GM18507 (cell line): Measurements from ENCODE around the gene BSCL2.
"Not testable (repeated sequence)": the region's sequence is repeated elsewhere in the genome, so short reads cannot be mapped to it uniquely, and the experiment has no call there.

Experiments
- DNase-seq: peaks from one replicate; pipeline ENCODE4 v3.0.0; 2011; ENCODE audit warnings: low read depth; ENCODE audit not compliant: insufficient read length; ENCODE audit errors: extremely low spot score
- FAIRE-seq: peaks from 2 replicates; lab custom pipeline; 2011; peaks lifted over from hg19 to GRCh38; lab: Jason Lieb, UNC

Gene BSCL2

GRCh38 chr11:62693624-62694023 lies 13.6 kb downstream of the BSCL2 start:
- not testable (repeated sequence) for DNase-seq, FAIRE-seq

- FAIRE-seq: no peak
- DNase-seq: no peak
Observed at GRCh38 chr11:62689421-62690183, 17.6 kb downstream of the BSCL2 start, which contains the start of gene LRRN4CL. LRRN4CL (minus strand) TSS chr11:62689530; CDS start chr11:62688508, 1,022 bp downstream.

GRCh38 chr11:62688491-62688890 lies 18.7 kb downstream of the BSCL2 start:
- FAIRE-seq: no peak

GRCh38 chr11:62687508-62688396 lies 19.5 kb downstream of the BSCL2 start:
- DNase-seq: no peak
- no peak for FAIRE-seq

More at GRCh38 chr11:62688491-62688890, 18.7 kb downstream of the BSCL2 start:
- no peak for DNase-seq

- FAIRE-seq: no peak
Observed at GRCh38 chr11:62682518-62682917, 24.7 kb downstream of the BSCL2 start.

GRCh38 chr11:62680825-62681240 lies 26.4 kb downstream of the BSCL2 start:
- DNase-seq (no peak), FAIRE-seq (no peak)

More at GRCh38 chr11:62682518-62682917, 24.7 kb downstream of the BSCL2 start:
- no peak for DNase-seq

GRCh38 chr11:62678770-62679696 lies 28.2 kb downstream of the BSCL2 start, which contains the start of gene UBXN1:
UBXN1 (minus strand) TSS chr11:62679073; CDS start chr11:62678923, 150 bp downstream.
- peak; percentile 77 for FAIRE-seq
- peak; percentile 87 for DNase-seq

- FAIRE-seq: no peak
- no peak for DNase-seq
Observed at GRCh38 chr11:62678433-62678769, 28.8 kb downstream of the BSCL2 start.

- FAIRE-seq (no peak), DNase-seq (no peak)
Observed at GRCh38 chr11:62677714-62678113, 29.5 kb downstream of the BSCL2 start.

GRCh38 chr11:62677156-62677555 lies 30.1 kb downstream of the BSCL2 start:
- no peak for DNase-seq
- no peak for FAIRE-seq

GRCh38 chr11:62676698-62677097 lies 30.5 kb downstream of the BSCL2 start:
- no peak for FAIRE-seq

GRCh38 chr11:62675415-62675814 lies 31.8 kb downstream of the BSCL2 start:
- DNase-seq, FAIRE-seq: not testable (repeated sequence)

More at GRCh38 chr11:62676698-62677097, 30.5 kb downstream of the BSCL2 start:
- DNase-seq: no peak

- DNase-seq: no peak
- no peak for FAIRE-seq
Observed at GRCh38 chr11:62673196-62673525, 34.1 kb downstream of the BSCL2 start.

GRCh38 chr11:62671608-62672389 lies 35.4 kb downstream of the BSCL2 start, which contains the start of the genes LBHD1 and UQCC3:
LBHD1 (minus strand) TSS chr11:62672267; CDS start chr11:62670031, 2,236 bp downstream.
UQCC3 (plus strand) TSS chr11:62671673; CDS start chr11:62671746, 73 bp downstream.
- FAIRE-seq (no peak), DNase-seq (peak; percentile 69)

- FAIRE-seq (no peak), DNase-seq (no peak)
Observed at GRCh38 chr11:62671236-62671607, 36.0 kb downstream of the BSCL2 start.

- no peak for FAIRE-seq
- no peak for DNase-seq
Observed at GRCh38 chr11:62669420-62670161, 37.6 kb downstream of the BSCL2 start.

- no peak for FAIRE-seq
- no peak for DNase-seq
Observed at GRCh38 chr11:62667460-62667859, 39.8 kb downstream of the BSCL2 start.
